ENCODE measurements around the gene MBNL2.

DNA sequence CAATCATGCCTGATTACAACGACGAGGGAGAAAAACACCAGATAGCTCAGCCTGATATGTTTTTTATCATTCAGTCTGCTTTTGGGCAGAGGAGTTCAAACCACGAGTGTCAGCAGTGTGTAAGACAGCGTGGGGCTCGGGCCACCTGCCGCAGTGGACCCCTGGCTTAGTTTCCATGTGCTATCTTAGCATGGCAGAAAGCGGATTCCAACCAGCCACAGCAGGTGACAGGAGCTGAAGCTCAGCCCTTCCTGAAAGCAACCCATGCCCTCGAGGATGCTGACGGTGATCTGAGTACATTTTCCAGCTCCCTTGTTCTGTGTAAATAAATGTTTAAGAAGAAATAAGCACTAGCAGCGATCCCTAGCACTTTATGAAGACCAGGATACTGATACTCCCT lies 32.2 kb upstream of the MBNL2 start:
- TF ChIP-seq, protein P1, sequence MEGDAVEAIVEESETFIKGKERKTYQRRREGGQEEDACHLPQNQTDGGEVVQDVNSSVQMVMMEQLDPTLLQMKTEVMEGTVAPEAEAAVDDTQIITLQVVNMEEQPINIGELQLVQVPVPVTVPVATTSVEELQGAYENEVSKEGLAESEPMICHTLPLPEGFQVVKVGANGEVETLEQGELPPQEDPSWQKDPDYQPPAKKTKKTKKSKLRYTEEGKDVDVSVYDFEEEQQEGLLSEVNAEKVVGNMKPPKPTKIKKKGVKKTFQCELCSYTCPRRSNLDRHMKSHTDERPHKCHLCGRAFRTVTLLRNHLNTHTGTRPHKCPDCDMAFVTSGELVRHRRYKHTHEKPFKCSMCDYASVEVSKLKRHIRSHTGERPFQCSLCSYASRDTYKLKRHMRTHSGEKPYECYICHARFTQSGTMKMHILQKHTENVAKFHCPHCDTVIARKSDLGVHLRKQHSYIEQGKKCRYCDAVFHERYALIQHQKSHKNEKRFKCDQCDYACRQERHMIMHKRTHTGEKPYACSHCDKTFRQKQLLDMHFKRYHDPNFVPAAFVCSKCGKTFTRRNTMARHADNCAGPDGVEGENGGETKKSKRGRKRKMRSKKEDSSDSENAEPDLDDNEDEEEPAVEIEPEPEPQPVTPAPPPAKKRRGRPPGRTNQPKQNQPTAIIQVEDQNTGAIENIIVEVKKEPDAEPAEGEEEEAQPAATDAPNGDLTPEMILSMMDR (IDR thresholded peaks at IDR 0.05) = no peak
- no peak for TF ChIP-seq EP300 (IDR thresholded peaks at IDR 0.05)
- TF ChIP-seq POLR2A (IDR thresholded peaks at IDR 0.05) = no peak
- no peak for TF ChIP-seq POLR2AphosphoS5 (IDR thresholded peaks at IDR 0.05)
